ENCODE measurements around the gene SEL1L3. TPM values are rescaled to one million over a fixed set of nuclear protein-coding genes. Genes with fewer than 3 reads are reported as not detected.

SEL1L3 gene
- total RNA-seq, 2 donors from 2014 or later: 14.9 to 24.5 TPM

GRCh38 chr4:25713812-25714211 is 149.0 kb downstream of the SEL1L3 start:
- TF ChIP-seq CTCF (conservative IDR thresholded peaks at IDR 0.05): no peak
- H3K36me3 ChIP-seq (ENCODE audit: control insufficient read depth, insufficient read depth, low read length): no peaks in the 10 kb centered on the region
- no peaks in the 10 kb centered on the region for H3K4me1 ChIP-seq (ENCODE audit: control insufficient read depth, insufficient read depth, low read length)
- Mint-ChIP-seq H3K27me3 (ENCODE audit: insufficient read depth) (peaks cover 19% of the 10 kb centered on the region), H3K4me3 (no peak overlapping the region), H3K9me3 (peaks cover 5% of the 10 kb centered on the region), H3K27ac (no peak overlapping the region), H3K36me3 (ENCODE audit: low read depth) (no peaks in the 10 kb centered on the region), H3K4me1 (no peaks in the 10 kb centered on the region)
- H3K9ac ChIP-seq (ENCODE audit: extremely low read depth, low read length, poor library complexity, severe bottlenecking): no peak overlapping the region
- H3K27me3 ChIP-seq (ENCODE audit: control insufficient read depth, insufficient read depth, low read length, poor library complexity, severe bottlenecking): peaks cover 30% of the 10 kb centered on the region
- H3K9me3 ChIP-seq (ENCODE audit: control insufficient read depth, low read length): no peaks in the 10 kb centered on the region
- no peak overlapping the region for H3K27ac ChIP-seq (ENCODE audit: low read depth, low read length)
- DNase-seq: no peak
- H3K4me3 ChIP-seq (ENCODE audit: low read length): no peak overlapping the region
- WGBS, 2 experiments (ENCODE audit: insufficient coverage in 1 of 2, insufficient read length in 1 of 2): 99% methylated on average over 4 of the region's 4 CpGs; no CpG with 5 or more reads in 1 of the 2 experiments

GRCh38 chr4:25712611-25713010 is 150.2 kb downstream of the SEL1L3 start:
- H3K36me3 Mint-ChIP-seq (ENCODE audit: low read depth): peaks cover 2% of the 10 kb centered on the region
- H3K27ac ChIP-seq (ENCODE audit: low read depth, low read length): no peak overlapping the region

GRCh38 chr4:25710637-25711036 is 152.2 kb downstream of the SEL1L3 start:
- Histone ChIP-seq H3K4me3 (ENCODE audit: low read length) (no peak overlapping the region), H3K27ac (ENCODE audit: low read depth, low read length) (no peak overlapping the region), H3K4me1 (ENCODE audit: control insufficient read depth, insufficient read depth, low read length) (no peaks in the 10 kb centered on the region), H3K36me3 (ENCODE audit: control insufficient read depth, insufficient read depth, low read length) (no peaks in the 10 kb centered on the region), H3K27me3 (ENCODE audit: control insufficient read depth, insufficient read depth, low read length, poor library complexity, severe bottlenecking) (peaks cover 27% of the 10 kb centered on the region), H3K9me3 (ENCODE audit: control insufficient read depth, low read length) (no peaks in the 10 kb centered on the region), H3K9ac (ENCODE audit: extremely low read depth, low read length, poor library complexity, severe bottlenecking) (no peak overlapping the region)
- H3K36me3 Mint-ChIP-seq (ENCODE audit: low read depth): peaks cover 2% of the 10 kb centered on the region
- H3K9me3 Mint-ChIP-seq: peaks cover 6% of the 10 kb centered on the region
- H3K27ac Mint-ChIP-seq: no peak overlapping the region
- 57 to 67% methylated on average over 3 of the region's 3 CpGs for WGBS, 2 experiments (ENCODE audit: insufficient coverage in 1 of 2, insufficient read length in 1 of 2)
- H3K4me3 Mint-ChIP-seq: no peak overlapping the region
- no peaks in the 10 kb centered on the region for H3K4me1 Mint-ChIP-seq
- no peak for DNase-seq
- TF ChIP-seq CTCF (conservative IDR thresholded peaks at IDR 0.05): no peak
- peaks cover 20% of the 10 kb centered on the region for H3K27me3 Mint-ChIP-seq (ENCODE audit: insufficient read depth)

More at GRCh38 chr4:25712611-25713010, 150.2 kb downstream of the SEL1L3 start:
- Mint-ChIP-seq H3K27ac (no peak overlapping the region), H3K4me3 (no peak overlapping the region), H3K27me3 (ENCODE audit: insufficient read depth) (peaks cover 19% of the 10 kb centered on the region), H3K9me3 (peaks cover 6% of the 10 kb centered on the region), H3K4me1 (no peaks in the 10 kb centered on the region)
- 100% methylated on average over 2 of the region's 2 CpGs; no CpG with 5 or more reads in 1 of the 2 experiments for WGBS, 2 experiments (ENCODE audit: insufficient coverage in 1 of 2, insufficient read length in 1 of 2)
- H3K9me3 ChIP-seq (ENCODE audit: control insufficient read depth, low read length): no peaks in the 10 kb centered on the region
- peaks cover 30% of the 10 kb centered on the region for H3K27me3 ChIP-seq (ENCODE audit: control insufficient read depth, insufficient read depth, low read length, poor library complexity, severe bottlenecking)
- TF ChIP-seq CTCF (conservative IDR thresholded peaks at IDR 0.05): no peak
- H3K36me3 ChIP-seq (ENCODE audit: control insufficient read depth, insufficient read depth, low read length): no peaks in the 10 kb centered on the region
- no peak overlapping the region for H3K4me3 ChIP-seq (ENCODE audit: low read length)
- H3K9ac ChIP-seq (ENCODE audit: extremely low read depth, low read length, poor library complexity, severe bottlenecking): no peak overlapping the region
- no peak for DNase-seq
- H3K4me1 ChIP-seq (ENCODE audit: control insufficient read depth, insufficient read depth, low read length): no peaks in the 10 kb centered on the region

Measured in endodermal cell (in vitro differentiated cells).